HEK293 (cell line): ENCODE results near the gene CLMN.
A peak's percentile ranks its signal among the peaks of the same experiment; 100 is the strongest.

Source experiments
- EGR2 ChIP-seq: fragments of 450-650 bp; formaldehyde crosslinking; IDR thresholded peaks from 2 replicates; pipeline ENCODE4 v1.5.1; 2016; ENCODE audit warnings: low read depth, missing biosample characterization, missing genetic modification characterization
- GLIS2 ChIP-seq: fragments of 450-650 bp; formaldehyde crosslinking; IDR thresholded peaks from 2 replicates; pipeline ENCODE4 v1.5.1; 2016; ENCODE audit warnings: missing biosample characterization, missing genetic modification characterization
- KLF7 ChIP-seq: fragments of 450-650 bp; formaldehyde crosslinking; IDR thresholded peaks from 2 replicates; pipeline ENCODE4 v1.5.1; 2016; ENCODE audit warnings: missing biosample characterization, missing genetic modification characterization, borderline replicate concordance
- MZF1 ChIP-seq: fragments of 450-650 bp; formaldehyde crosslinking; IDR thresholded peaks from 2 replicates; pipeline ENCODE4 v1.5.1; 2017; ENCODE audit warnings: missing biosample characterization, missing genetic modification characterization, borderline replicate concordance
- WT1 ChIP-seq: fragments of 450-650 bp; formaldehyde crosslinking; IDR thresholded peaks from 2 replicates; pipeline ENCODE4 v1.5.1; 2016; ENCODE audit warnings: missing biosample characterization, missing genetic modification characterization
- ZFP37 ChIP-seq: fragments of 450-650 bp; formaldehyde crosslinking; IDR thresholded peaks from 2 replicates; pipeline ENCODE4 v1.5.1; 2016; ENCODE audit warnings: missing biosample characterization, missing genetic modification characterization
- ZFP41 ChIP-seq: fragments of 450-650 bp; formaldehyde crosslinking; IDR thresholded peaks from 2 replicates; pipeline ENCODE4 v1.5.1; 2016; ENCODE audit warnings: missing biosample characterization, missing genetic modification characterization, borderline replicate concordance
- ZIC2 ChIP-seq: fragments of 450-650 bp; formaldehyde crosslinking; IDR thresholded peaks from 2 replicates; pipeline ENCODE4 v1.5.1; 2016; ENCODE audit warnings: missing biosample characterization, missing genetic modification characterization
- ZNF114 ChIP-seq: fragments of 450-650 bp; formaldehyde crosslinking; IDR thresholded peaks from 2 replicates; pipeline ENCODE4 v1.5.0; 2017; ENCODE audit warnings: missing biosample characterization, missing genetic modification characterization
- ZNF2 ChIP-seq: fragments of 450-650 bp; formaldehyde crosslinking; IDR thresholded peaks from 2 replicates; pipeline ENCODE4 v1.5.1; 2016; ENCODE audit warnings: missing biosample characterization, missing genetic modification characterization
- ZNF24 ChIP-seq: fragments of 450-650 bp; formaldehyde crosslinking; IDR thresholded peaks from 2 replicates; pipeline ENCODE4 v1.5.1; 2016; ENCODE audit warnings: missing biosample characterization, missing genetic modification characterization
- ZNF292 ChIP-seq: fragments of 450-650 bp; formaldehyde crosslinking; IDR thresholded peaks from 2 replicates; pipeline ENCODE4 v1.5.1; 2016; ENCODE audit warnings: low read depth, missing biosample characterization, missing genetic modification characterization, borderline replicate concordance
- ZNF302 ChIP-seq: fragments of 450-650 bp; formaldehyde crosslinking; IDR thresholded peaks from 2 replicates; pipeline ENCODE4 v1.5.1; 2016; ENCODE audit warnings: missing biosample characterization, missing genetic modification characterization, low read depth
- ZNF37A ChIP-seq: fragments of 450-650 bp; IDR thresholded peaks from 2 replicates; pipeline ENCODE4 v1.5.1; 2018; ENCODE audit warnings: missing biosample characterization, missing genetic modification characterization
- ZNF394 ChIP-seq: fragments of 450-650 bp; formaldehyde crosslinking; IDR thresholded peaks from 2 replicates; pipeline ENCODE4 v1.5.1; 2016; ENCODE audit warnings: missing biosample characterization, missing genetic modification characterization, mild to moderate bottlenecking, moderate library complexity, borderline replicate concordance
- ZNF426 ChIP-seq: fragments of 450-650 bp; formaldehyde crosslinking; IDR thresholded peaks from 2 replicates; pipeline ENCODE4 v1.5.1; 2017; ENCODE audit warnings: missing biosample characterization, missing genetic modification characterization, mild to moderate bottlenecking, inconsistent platforms, moderate library complexity
- ZNF514 ChIP-seq: fragments of 450-650 bp; formaldehyde crosslinking; IDR thresholded peaks from 2 replicates; pipeline ENCODE4 v1.5.1; 2016; ENCODE audit warnings: missing biosample characterization, missing genetic modification characterization
- ZNF521 ChIP-seq: fragments of 450-650 bp; formaldehyde crosslinking; IDR thresholded peaks from 2 replicates; pipeline ENCODE4 v1.5.1; 2017; ENCODE audit warnings: missing biosample characterization, mild to moderate bottlenecking, missing genetic modification characterization
- ZNF555 ChIP-seq: fragments of 450-650 bp; formaldehyde crosslinking; conservative IDR thresholded peaks from 2 replicates; pipeline ENCODE4 v1.5.1; 2017; ENCODE audit warnings: missing biosample characterization, mild to moderate bottlenecking, missing genetic modification characterization, inconsistent platforms
- ZNF596 ChIP-seq: fragments of 450-650 bp; IDR thresholded peaks from 2 replicates; pipeline ENCODE4 v1.5.0; 2018; ENCODE audit warnings: missing biosample characterization, mild to moderate bottlenecking, missing genetic modification characterization, moderate library complexity
- ZNF629 ChIP-seq: fragments of 450-650 bp; formaldehyde crosslinking; IDR thresholded peaks from 2 replicates; pipeline ENCODE4 v1.5.1; 2017; ENCODE audit warnings: missing biosample characterization, missing genetic modification characterization
- ZNF76 ChIP-seq: fragments of 450-650 bp; formaldehyde crosslinking; IDR thresholded peaks from 2 replicates; pipeline ENCODE4; 2016; ENCODE audit warnings: low read depth, missing biosample characterization, missing genetic modification characterization, borderline replicate concordance
- TF ChIP-seq, protein P1 (sequence below): fragments of 450-650 bp; formaldehyde crosslinking; IDR thresholded peaks from 2 replicates; pipeline ENCODE4 v1.5.1; 2016; ENCODE audit warnings: missing biosample characterization, missing genetic modification characterization, borderline replicate concordance
- TF ChIP-seq, protein P2 (sequence below): fragments of 450-650 bp; formaldehyde crosslinking; IDR thresholded peaks from 2 replicates; pipeline ENCODE4 v1.5.1; 2017; ENCODE audit warnings: missing biosample characterization, mild to moderate bottlenecking, missing genetic modification characterization, moderate library complexity
- TF ChIP-seq, protein P3 (sequence below): fragments of 450-650 bp; formaldehyde crosslinking; IDR thresholded peaks from 2 replicates; pipeline ENCODE4 v1.5.1; 2016; ENCODE audit warnings: missing biosample characterization, missing genetic modification characterization
- TF ChIP-seq, protein P4 (sequence below): fragments of 450-650 bp; formaldehyde crosslinking; IDR thresholded peaks from 2 replicates; pipeline ENCODE4 v1.5.1; 2016; ENCODE audit warnings: missing biosample characterization, missing genetic modification characterization
- TF ChIP-seq, protein P5 (sequence below): fragments of 450-650 bp; formaldehyde crosslinking; IDR thresholded peaks from 2 replicates; pipeline ENCODE4; 2016; ENCODE audit warnings: missing biosample characterization, missing genetic modification characterization
- TF ChIP-seq, protein P6 (sequence below): fragments of 450-650 bp; formaldehyde crosslinking; IDR thresholded peaks from 2 replicates; pipeline ENCODE4 v1.5.1; 2017; ENCODE audit warnings: missing biosample characterization, missing genetic modification characterization

Gene CLMN

DNA sequence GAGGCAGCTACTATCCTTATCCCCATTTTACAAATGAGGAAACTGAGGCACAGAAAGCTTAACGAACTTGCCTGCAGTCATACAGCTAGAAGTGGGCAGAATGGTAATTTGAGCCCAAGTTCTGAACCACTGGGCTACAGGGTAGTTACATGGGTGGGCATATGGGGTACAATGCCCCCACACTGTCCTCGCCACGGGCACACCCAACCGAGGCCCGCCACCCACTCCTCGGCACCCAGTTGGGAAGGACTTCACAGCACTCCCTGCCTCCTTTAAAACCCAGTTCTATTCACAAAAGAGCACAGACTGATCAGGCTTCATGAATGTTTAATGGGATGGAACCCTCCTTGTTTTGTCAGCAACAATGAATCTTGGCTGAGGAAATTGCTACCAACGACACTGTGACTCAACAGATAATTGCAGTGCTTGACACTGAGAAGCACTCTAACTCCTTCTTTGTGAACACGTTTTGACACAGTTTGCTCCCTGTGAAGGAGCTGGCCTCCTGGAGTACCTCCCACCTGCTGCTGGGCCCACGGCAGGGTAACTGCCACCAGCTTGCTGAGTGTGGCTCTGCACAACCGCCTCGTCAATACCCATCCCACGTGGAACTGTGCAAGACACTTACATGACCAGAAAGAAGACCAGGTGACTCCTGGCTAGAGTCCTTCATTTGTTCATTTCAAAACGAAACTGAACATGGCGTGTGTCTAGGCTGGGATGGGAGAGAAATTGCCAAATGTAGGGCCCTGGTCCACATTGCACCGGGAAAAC lies 63.5 kb downstream of the CLMN start (continued):
- TF ChIP-seq, protein P1, sequence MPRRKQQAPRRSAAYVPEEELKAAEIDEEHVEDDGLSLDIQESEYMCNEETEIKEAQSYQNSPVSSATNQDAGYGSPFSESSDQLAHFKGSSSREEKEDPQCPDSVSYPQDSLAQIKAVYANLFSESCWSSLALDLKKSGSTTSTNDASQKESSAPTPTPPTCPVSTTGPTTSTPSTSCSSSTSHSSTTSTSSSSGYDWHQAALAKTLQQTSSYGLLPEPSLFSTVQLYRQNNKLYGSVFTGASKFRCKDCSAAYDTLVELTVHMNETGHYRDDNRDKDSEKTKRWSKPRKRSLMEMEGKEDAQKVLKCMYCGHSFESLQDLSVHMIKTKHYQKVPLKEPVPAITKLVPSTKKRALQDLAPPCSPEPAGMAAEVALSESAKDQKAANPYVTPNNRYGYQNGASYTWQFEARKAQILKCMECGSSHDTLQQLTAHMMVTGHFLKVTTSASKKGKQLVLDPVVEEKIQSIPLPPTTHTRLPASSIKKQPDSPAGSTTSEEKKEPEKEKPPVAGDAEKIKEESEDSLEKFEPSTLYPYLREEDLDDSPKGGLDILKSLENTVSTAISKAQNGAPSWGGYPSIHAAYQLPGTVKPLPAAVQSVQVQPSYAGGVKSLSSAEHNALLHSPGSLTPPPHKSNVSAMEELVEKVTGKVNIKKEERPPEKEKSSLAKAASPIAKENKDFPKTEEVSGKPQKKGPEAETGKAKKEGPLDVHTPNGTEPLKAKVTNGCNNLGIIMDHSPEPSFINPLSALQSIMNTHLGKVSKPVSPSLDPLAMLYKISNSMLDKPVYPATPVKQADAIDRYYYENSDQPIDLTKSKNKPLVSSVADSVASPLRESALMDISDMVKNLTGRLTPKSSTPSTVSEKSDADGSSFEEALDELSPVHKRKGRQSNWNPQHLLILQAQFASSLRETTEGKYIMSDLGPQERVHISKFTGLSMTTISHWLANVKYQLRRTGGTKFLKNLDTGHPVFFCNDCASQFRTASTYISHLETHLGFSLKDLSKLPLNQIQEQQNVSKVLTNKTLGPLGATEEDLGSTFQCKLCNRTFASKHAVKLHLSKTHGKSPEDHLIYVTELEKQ (tag by site-specific recombination), result peak; percentile 66; the same call in 1 of the 2 replicates
- TF ChIP-seq ZNF394 (tag by site-specific recombination) (peak; percentile 47; the same call in 1 of the 2 replicates), ZNF76 (no peak), ZNF629 (tag by site-specific recombination) (peak; percentile 78), ZFP41 (tag by site-specific recombination) (no peak), ZNF2 (no peak), ZIC2 (tag by site-specific recombination) (peak; percentile 98), ZNF292 (tag by site-specific recombination) (no peak), EGR2 (peak; percentile 60; the same call in 1 of the 2 replicates), KLF7 (no peak), ZNF426 (tag by site-specific recombination) (no peak), ZNF24 (peak; percentile 89), GLIS2 (tag by site-specific recombination) (peak; percentile 39; the same call in 1 of the 2 replicates), ZNF596 (tag by site-specific recombination) (no peak), ZNF555 (tag by site-specific recombination) (no peak), ZNF521 (tag by site-specific recombination) (no peak), ZFP37 (no peak), ZNF514 (tag by site-specific recombination) (no peak), MZF1 (tag by site-specific recombination) (no peak), ZNF37A (tag by site-specific recombination) (no peak), WT1 (peak; percentile 91), ZNF114 (tag by site-specific recombination) (no peak), ZNF302 (tag by site-specific recombination) (no peak)
- TF ChIP-seq, protein P2, sequence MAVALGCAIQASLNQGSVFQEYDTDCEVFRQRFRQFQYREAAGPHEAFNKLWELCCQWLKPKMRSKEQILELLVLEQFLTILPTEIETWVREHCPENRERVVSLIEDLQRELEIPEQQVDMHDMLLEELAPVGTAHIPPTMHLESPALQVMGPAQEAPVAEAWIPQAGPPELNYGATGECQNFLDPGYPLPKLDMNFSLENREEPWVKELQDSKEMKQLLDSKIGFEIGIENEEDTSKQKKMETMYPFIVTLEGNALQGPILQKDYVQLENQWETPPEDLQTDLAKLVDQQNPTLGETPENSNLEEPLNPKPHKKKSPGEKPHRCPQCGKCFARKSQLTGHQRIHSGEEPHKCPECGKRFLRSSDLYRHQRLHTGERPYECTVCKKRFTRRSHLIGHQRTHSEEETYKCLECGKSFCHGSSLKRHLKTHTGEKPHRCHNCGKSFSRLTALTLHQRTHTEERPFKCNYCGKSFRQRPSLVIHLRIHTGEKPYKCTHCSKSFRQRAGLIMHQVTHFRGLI (tag by site-specific recombination), result no peak
- TF ChIP-seq, protein P3, sequence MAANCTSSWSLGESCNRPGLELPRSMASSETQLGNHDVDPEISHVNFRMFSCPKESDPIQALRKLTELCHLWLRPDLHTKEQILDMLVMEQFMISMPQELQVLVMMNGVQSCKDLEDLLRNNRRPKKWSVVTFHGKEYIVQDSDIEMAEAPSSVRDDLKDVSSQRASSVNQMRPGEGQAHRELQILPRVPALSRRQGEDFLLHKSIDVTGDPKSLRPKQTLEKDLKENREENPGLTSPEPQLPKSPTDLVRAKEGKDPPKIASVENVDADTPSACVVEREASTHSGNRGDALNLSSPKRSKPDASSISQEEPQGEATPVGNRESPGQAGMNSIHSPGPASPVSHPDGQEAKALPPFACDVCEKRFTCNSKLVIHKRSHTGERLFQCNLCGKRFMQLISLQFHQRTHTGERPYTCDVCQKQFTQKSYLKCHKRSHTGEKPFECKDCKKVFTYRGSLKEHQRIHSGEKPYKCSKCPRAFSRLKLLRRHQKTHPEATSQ (tag by site-specific recombination), result no peak
- TF ChIP-seq, protein P4, sequence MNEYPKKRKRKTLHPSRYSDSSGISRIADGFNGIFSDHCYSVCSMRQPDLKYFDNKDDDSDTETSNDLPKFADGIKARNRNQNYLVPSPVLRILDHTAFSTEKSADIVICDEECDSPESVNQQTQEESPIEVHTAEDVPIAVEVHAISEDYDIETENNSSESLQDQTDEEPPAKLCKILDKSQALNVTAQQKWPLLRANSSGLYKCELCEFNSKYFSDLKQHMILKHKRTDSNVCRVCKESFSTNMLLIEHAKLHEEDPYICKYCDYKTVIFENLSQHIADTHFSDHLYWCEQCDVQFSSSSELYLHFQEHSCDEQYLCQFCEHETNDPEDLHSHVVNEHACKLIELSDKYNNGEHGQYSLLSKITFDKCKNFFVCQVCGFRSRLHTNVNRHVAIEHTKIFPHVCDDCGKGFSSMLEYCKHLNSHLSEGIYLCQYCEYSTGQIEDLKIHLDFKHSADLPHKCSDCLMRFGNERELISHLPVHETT (tag by site-specific recombination), result no peak; the same call in 1 of the 2 replicates
- TF ChIP-seq, protein P5, sequence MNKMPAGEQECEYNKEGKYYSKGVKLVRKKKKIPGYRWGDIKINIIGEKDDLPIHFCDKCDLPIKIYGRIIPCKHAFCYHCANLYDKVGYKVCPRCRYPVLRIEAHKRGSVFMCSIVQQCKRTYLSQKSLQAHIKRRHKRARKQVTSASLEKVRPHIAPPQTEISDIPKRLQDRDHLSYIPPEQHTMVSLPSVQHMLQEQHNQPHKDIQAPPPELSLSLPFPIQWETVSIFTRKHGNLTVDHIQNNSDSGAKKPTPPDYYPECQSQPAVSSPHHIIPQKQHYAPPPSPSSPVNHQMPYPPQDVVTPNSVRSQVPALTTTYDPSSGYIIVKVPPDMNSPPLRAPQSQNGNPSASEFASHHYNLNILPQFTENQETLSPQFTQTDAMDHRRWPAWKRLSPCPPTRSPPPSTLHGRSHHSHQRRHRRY (tag by site-specific recombination), result no peak
- TF ChIP-seq, protein P6, sequence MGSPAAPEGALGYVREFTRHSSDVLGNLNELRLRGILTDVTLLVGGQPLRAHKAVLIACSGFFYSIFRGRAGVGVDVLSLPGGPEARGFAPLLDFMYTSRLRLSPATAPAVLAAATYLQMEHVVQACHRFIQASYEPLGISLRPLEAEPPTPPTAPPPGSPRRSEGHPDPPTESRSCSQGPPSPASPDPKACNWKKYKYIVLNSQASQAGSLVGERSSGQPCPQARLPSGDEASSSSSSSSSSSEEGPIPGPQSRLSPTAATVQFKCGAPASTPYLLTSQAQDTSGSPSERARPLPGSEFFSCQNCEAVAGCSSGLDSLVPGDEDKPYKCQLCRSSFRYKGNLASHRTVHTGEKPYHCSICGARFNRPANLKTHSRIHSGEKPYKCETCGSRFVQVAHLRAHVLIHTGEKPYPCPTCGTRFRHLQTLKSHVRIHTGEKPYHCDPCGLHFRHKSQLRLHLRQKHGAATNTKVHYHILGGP (tag by site-specific recombination), result no peak
